CD4-positive, alpha-beta T cell treated with Interleukin-1 beta for 1 hour (primary cell): Measurements from ENCODE around the gene GANC.
A peak's percentile ranks its signal among the peaks of the same experiment; 100 is the strongest.

Experiments used
- DNase-seq, 2 donors: peaks; one replicate each; pipeline ENCODE4 v3.0.0-alpha.2; 2020 to 2022

The GANC gene

DNA sequence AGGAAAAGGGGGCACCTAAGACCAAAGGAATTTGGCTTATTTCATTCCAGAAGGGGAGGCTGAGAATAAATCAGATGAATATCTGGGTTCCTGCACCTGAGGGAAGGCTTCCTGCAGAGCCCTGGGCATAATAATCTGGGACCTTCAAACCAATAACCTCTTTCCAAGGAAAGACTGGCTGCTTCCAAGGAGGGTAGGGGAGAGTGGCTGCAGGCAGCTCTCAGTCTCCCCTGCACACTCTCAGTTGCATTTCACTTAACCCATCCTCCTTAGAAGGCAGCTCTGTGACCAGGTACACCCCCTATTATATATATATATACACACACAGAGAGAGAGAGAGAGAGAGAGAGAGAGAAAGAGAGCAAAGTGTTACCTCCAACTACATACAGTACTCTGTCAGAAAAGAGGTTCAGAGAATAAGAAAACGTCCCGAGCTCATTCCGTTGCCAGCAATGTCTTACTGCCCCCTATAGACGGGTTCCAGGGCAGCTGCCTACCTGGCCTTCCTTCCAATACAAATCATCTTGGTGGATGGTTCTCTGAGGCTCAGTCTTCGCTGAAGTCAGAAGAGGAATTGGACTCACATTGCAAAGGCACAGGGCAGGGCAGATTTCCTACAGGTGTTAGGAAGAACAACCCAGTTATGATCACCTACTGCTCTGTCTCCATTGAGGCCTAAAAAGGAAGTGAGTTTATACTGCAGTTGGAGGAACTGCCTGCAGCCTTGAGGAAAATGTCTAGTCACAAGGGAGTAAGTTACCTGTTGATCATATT lies 112.4 kb downstream of the GANC start:
- no peak for DNase-seq

GRCh38 chr15:42385980-42386700 lies 113.1 kb downstream of the GANC start:
- no peak for DNase-seq

- DNase-seq = no peak
Measured at GRCh38 chr15:42387603-42388002, 114.6 kb downstream of the GANC start.

- no peak for DNase-seq
Measured at GRCh38 chr15:42392309-42393024, 119.5 kb downstream of the GANC start.

- DNase-seq = no peak
Measured at GRCh38 chr15:42394106-42394505, 121.1 kb downstream of the GANC start.

- no peak for DNase-seq
Measured at GRCh38 chr15:42395838-42396237, 122.8 kb downstream of the GANC start.

DNA sequence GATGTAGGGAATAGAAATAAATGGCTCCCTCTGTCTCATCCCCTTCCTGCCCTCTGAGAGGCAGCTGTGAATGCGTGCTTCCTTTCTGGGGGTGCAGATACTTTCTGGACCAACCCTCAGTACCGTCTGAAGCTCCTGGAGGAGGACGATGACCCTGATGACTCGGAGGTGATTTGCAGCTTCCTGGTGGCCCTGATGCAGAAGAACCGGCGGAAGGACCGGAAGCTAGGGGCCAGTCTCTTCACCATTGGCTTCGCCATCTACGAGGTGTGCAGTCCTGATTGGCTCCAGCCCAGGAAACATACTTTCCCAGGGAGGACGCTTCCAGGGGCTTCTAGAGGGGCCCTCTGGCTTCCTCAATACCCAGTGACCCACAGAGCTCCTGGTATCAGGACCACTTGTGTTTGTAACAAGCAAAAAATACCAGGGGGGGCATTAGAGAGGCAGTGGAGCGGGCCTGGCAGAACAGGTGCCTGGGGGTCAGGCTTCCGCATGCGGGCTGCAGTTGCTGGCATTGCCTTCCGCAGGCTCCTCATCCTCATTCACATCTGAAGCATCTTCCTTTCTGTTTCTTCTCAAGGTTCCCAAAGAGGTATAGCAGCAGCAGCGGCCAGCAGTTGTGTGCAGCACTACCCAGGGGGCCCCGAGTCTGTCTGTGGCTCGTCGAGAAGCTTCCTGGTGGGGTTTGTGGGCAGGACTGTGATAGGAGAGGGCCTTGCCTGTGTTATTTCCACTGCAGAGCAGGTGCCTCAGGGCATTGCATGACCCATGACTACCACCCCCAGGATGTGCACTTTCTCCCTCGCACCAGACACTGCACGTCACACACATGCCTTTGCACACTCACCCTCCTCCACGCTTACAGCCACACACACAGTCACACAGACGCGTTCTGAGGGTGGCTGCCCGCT lies 128.8 kb downstream of the GANC start:
- DNase-seq = peak; percentile 12 to 13

GRCh38 chr15:42402455-42403205 lies 129.6 kb downstream of the GANC start:
- DNase-seq = no peak

DNA sequence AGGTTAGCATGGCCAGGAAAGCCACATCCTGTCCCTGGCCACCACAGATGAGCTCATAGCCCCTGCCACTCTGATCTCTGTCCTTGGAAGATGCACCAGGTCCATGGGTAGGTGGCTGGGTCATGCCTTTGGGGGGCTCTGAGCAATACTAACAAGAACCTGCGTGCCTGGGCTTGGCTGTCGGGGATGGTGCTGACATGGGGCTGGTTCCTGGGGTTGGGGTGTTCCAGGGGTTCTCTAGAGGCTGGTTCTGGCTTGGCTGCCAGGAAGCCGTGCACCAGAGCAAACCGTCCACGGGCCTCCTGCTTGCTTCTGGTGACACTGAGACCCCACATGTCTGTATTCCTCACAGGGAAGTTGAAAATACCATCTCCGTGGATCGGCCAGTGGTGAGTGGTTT lies 130.4 kb downstream of the GANC start:
- DNase-seq = no peak

GRCh38 chr15:42404461-42405235 lies 131.6 kb downstream of the GANC start:
- no peak for DNase-seq

DNA sequence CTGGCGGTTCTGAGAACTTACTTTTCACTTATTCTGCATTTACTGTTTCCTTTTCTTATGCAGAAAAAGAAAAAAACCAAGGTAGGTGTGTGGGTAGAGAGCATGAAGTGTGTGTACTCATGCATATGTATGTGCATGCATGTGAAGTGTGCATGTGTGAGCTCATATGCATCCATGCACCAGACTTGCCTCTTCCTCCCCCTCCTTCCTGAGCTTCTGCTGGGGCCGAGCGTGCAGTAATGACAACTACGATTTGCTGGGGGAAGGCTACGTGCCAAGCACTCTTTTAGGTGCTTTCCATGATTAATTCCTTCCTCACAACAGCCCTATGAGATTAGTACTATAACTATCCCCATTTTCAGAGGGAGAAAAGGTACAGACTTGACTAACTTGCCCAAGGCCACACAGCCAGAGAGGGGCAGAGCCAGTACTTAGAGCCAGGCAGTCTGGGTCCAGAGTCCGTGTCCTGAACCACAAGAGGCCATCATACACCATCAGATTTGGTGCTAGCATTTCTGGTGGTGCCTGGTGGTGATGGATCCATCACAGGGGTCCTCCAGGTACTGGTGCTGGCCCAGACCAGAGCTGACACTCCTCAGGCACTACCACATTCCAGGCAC lies 133.0 kb downstream of the GANC start:
- DNase-seq = no peak
